ENCODE measurements around the gene KRTAP10-9.

- TF ChIP-seq, protein P1, sequence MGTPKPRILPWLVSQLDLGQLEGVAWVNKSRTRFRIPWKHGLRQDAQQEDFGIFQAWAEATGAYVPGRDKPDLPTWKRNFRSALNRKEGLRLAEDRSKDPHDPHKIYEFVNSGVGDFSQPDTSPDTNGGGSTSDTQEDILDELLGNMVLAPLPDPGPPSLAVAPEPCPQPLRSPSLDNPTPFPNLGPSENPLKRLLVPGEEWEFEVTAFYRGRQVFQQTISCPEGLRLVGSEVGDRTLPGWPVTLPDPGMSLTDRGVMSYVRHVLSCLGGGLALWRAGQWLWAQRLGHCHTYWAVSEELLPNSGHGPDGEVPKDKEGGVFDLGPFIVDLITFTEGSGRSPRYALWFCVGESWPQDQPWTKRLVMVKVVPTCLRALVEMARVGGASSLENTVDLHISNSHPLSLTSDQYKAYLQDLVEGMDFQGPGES (IDR thresholded peaks at IDR 0.05; ENCODE audit: low read depth, low read length) = no peak
- TF ChIP-seq CTCF (IDR thresholded peaks at IDR 0.05) (no peak), MEF2A (IDR thresholded peaks at IDR 0.05; ENCODE audit: borderline replicate concordance, low read depth) (no peak), EZH2phosphoT487 (IDR thresholded peaks at IDR 0.05; ENCODE audit: borderline replicate concordance, low read depth) (no peak), SIN3A (IDR thresholded peaks at IDR 0.05; ENCODE audit: borderline replicate concordance, low read depth, low read length) (no peak), YY1 (IDR thresholded peaks at IDR 0.05; ENCODE audit: low read depth) (no peak), RFX5 (IDR thresholded peaks at IDR 0.05; ENCODE audit: low read length) (no peak), TEAD4 (IDR thresholded peaks at IDR 0.05; ENCODE audit: borderline replicate concordance, insufficient read depth) (no peak), FOXM1 (IDR thresholded peaks at IDR 0.05; ENCODE audit: low read depth) (no peak), FOXJ3 (CRISPR knock-in tag; IDR thresholded peaks at IDR 0.05) (no peak), NFIC (IDR thresholded peaks at IDR 0.05; ENCODE audit: borderline replicate concordance) (no peak), EP300 (IDR thresholded peaks at IDR 0.05; ENCODE audit: borderline replicate concordance in 1 of 2, low read depth in 1 of 2, low read length in 1 of 2) (no peak)
- TF ChIP-seq, protein P2, sequence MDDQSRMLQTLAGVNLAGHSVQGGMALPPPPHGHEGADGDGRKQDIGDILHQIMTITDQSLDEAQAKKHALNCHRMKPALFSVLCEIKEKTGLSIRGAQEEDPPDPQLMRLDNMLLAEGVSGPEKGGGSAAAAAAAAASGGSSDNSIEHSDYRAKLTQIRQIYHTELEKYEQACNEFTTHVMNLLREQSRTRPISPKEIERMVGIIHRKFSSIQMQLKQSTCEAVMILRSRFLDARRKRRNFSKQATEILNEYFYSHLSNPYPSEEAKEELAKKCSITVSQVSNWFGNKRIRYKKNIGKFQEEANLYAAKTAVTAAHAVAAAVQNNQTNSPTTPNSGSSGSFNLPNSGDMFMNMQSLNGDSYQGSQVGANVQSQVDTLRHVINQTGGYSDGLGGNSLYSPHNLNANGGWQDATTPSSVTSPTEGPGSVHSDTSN (IDR thresholded peaks at IDR 0.05) = no peak
- TF ChIP-seq, protein P3, sequence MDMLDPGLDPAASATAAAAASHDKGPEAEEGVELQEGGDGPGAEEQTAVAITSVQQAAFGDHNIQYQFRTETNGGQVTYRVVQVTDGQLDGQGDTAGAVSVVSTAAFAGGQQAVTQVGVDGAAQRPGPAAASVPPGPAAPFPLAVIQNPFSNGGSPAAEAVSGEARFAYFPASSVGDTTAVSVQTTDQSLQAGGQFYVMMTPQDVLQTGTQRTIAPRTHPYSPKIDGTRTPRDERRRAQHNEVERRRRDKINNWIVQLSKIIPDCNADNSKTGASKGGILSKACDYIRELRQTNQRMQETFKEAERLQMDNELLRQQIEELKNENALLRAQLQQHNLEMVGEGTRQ (IDR thresholded peaks at IDR 0.05; ENCODE audit: borderline replicate concordance, low read depth, low read length) = no peak
Measured at GRCh38 chr21:44632067-44632466, 5.2 kb downstream of the KRTAP10-9 start.
